GM20000 (cell line): ENCODE results near the gene PHF12.
A peak's percentile ranks its signal among the peaks of the same experiment; 100 is the strongest.

Source experiments
- DNase-seq: peaks from one replicate; pipeline ENCODE4 v3.0.0; 2012; ENCODE audit warnings: low spot score
- TF ChIP-seq, protein P1 (sequence below): IDR thresholded peaks from 2 replicates; pipeline ENCODE4 v1.5.1; 2012; ENCODE audit warnings: mild to moderate bottlenecking, control low read depth; ENCODE audit errors: extremely low read depth, missing control alignments

PHF12 gene

DNA sequence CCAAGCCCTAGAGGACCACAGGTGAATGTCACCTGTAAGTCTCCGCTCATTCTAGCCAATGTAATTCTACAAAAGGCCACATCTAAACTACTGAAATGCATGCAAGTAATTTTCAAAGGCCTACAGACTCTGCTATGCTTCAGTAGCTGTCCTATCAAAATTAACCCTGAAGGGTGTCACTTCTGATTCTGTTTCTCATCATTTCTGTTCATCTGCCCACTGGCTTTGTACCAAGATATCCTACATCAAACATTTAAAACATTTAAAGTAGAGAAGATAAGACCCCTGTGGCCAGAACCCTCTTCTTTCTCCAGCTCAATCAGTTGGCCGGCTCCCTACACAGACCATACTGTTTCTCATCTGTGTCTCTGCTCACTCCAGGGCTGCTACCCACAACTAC, 21.5 kb downstream of the PHF12 start:
- TF ChIP-seq, protein P1, sequence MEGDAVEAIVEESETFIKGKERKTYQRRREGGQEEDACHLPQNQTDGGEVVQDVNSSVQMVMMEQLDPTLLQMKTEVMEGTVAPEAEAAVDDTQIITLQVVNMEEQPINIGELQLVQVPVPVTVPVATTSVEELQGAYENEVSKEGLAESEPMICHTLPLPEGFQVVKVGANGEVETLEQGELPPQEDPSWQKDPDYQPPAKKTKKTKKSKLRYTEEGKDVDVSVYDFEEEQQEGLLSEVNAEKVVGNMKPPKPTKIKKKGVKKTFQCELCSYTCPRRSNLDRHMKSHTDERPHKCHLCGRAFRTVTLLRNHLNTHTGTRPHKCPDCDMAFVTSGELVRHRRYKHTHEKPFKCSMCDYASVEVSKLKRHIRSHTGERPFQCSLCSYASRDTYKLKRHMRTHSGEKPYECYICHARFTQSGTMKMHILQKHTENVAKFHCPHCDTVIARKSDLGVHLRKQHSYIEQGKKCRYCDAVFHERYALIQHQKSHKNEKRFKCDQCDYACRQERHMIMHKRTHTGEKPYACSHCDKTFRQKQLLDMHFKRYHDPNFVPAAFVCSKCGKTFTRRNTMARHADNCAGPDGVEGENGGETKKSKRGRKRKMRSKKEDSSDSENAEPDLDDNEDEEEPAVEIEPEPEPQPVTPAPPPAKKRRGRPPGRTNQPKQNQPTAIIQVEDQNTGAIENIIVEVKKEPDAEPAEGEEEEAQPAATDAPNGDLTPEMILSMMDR, result no peak
- no peak for DNase-seq

DNA sequence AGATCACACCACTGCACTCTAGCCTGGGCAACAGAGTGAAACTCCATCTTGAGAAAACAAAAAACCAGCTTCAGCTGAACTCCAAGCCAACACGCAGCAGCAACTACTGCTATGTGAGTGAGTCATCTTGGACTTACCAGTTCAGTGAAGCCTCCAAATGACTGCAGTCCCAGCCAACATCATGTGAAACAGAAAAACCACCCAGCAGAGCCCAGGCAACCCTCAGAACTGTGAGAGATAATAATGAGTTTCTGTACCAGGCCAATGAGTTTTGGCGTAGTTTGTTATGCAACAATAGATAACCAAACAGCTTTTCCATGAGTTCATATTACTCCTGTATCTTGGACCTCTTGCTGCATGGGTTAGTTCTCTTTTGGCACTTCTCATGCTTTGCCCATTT, 23.3 kb downstream of the PHF12 start:
- DNase-seq, result no peak
- TF ChIP-seq, protein P1, result no peak

DNA sequence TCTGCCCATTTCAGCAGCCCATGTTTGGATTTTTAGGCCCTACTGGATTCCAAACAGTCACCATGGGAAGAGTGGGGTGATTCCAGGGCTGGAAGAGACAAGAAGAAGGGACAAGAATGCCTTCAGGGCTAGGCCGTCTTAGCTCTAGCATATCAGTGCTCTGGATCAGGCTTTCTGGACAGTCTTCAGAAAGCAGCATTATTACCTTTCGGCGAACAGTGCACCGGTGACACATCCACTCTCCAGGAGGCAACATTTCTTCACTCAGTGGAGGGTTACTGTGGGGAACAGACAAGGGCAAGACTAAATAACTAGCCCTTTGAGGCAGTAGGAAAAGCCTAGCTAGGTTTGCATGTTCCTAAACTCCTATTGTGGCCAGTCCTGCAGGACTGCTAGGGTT, 24.5 kb downstream of the PHF12 start:
- DNase-seq, result no peak
- TF ChIP-seq, protein P1, result no peak

DNA sequence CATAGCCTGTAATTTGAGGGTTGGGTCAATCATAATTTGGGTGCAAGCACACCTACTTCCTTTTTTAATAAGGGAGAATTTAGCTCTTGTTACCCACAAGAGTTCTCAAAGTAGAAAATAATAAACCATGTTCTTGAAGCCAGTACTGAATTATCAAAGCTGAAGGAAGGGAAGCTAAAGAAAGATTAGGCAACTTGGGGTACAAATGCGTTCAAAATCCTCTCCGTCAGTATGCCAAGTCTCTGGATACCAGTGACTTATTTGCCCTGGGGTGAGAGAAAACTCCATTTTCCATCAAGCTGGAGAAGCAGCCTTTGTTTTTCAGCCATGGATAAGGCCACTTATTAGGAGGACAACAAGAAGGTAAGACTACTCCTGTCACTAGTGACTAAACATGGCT, 25.0 kb downstream of the PHF12 start:
- no peak for DNase-seq
- TF ChIP-seq, protein P1, result no peak

DNA sequence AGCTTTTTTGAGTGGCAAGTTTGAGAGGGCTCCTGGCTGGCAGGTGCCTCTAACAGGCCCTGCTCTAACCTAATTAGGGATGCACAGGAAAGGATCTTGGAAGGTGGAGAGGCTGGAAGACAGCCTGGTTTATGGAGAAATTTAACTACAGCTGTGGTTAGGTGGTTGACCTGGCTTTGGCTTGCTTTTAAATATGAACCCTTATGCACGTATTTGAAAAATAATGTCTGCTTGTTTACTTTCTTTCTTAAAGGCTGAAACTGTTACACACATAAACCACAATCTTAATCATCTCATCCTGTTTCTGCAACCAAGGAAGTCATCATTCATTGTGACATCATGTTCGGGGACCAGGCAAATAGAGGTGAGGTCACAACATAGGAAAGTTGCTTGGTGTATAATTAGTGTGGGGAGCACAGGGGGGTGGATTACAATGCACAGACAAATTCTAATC, 25.4 kb downstream of the PHF12 start:
- peak; percentile 56 for DNase-seq
- TF ChIP-seq, protein P1, result no peak

DNA sequence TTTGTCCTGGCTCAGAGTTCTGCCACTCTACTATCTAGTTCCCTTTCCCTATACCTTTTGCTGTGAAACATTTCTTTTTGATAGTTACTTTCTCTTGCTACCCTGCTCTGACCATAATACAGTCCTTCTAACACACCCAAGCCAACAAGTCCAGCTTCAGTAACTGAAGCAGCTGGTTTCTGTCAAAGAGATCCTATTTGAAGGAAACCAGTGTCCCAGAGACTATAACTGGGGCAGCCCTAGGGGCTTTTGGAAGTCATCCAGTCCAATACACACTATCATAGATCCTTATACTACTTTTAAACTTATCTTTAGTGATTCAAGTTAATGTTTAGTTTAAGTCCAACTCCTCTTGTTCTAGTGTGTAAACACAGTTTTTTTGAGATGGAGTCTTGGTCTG, 31.1 kb downstream of the PHF12 start:
- no peak for DNase-seq
- TF ChIP-seq, protein P1, result no peak

DNA sequence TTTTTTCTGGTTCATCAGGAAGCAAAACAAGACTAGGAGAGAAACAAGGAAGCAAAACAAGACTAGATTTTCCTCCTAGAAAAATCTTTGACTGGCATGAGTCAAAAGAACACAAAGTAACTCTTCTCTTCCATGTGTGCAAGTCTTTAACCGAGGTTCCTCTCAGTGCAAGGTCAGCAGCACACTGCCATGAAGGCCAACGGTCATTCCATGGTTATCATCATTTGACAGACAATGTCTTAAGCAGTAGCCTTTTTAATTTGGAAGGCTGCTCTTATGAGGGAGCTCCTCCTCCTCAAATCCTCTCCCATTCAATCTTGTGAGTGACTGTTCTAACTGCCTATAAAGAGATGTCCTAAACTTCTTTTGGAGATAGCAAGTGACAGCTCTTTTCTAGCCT, 33.0 kb downstream of the PHF12 start:
- TF ChIP-seq, protein P1, result no peak
- DNase-seq, result no peak
